Subcutaneous adipose tissue (tissue), 4 donors: ENCODE measurements around the gene MAGI2. TPM values are rescaled to one million over a fixed set of nuclear protein-coding genes. Genes with fewer than 3 reads are reported as not detected.

ENCODE experiments used
- CTCF ChIP-seq: fragments of 450-650 bp; IDR thresholded peaks from one replicate; pipeline ENCODE4 v1.5.1; 2016; ENCODE audit warnings: low read depth, mild to moderate bottlenecking, control low read depth, antibody characterized with exemption, moderate library complexity
- total RNA-seq, 4 donors: library from RNA; depleted of rRNA; stranded (reverse); fragments of >200 nt; gene quantifications; one replicate each; pipeline ENCODE4 v1.1.0, GENCODE V29; 2016

Gene MAGI2
- total RNA-seq, 4 donors from 2014 or later: 13.7 to 22.9 (median 17.7) TPM

GRCh38 chr7:78703391-78703790, 750.1 kb downstream of the MAGI2 start:
- TF ChIP-seq CTCF: no peak

GRCh38 chr7:78702770-78703169, 750.7 kb downstream of the MAGI2 start:
- TF ChIP-seq CTCF: no peak

GRCh38 chr7:78695826-78696225, 757.6 kb downstream of the MAGI2 start:
- no peak for TF ChIP-seq CTCF

GRCh38 chr7:78691584-78691983, 761.9 kb downstream of the MAGI2 start:
- TF ChIP-seq CTCF: no peak

GRCh38 chr7:78690174-78690573, 763.3 kb downstream of the MAGI2 start:
- TF ChIP-seq CTCF: no peak

- TF ChIP-seq CTCF: no peak
Observed at GRCh38 chr7:78688376-78688775, 765.1 kb downstream of the MAGI2 start.

GRCh38 chr7:78686189-78686588, 767.3 kb downstream of the MAGI2 start:
- TF ChIP-seq CTCF: no peak
